GM21529 (cell line): ENCODE data around the gene BAAT.
"Not testable (repeated sequence)": the region's sequence is repeated elsewhere in the genome, so short reads cannot be mapped to it uniquely, and the experiment has no call there.

Experiments
- ATAC-seq: cut with Tn5 transposase; IDR thresholded peaks from one replicate; pipeline ENCODE4 v1.9.1; 2021; ENCODE audit not compliant: unreplicated experiment

The BAAT gene

GRCh38 chr9:101384873-101385536, at the start of gene BAAT:
Gene BAAT, minus strand, starts transcription at chr9:101385006. Its CDS starts 13,602 bp downstream, at chr9:101371404.
- not testable (repeated sequence) for ATAC-seq

DNA sequence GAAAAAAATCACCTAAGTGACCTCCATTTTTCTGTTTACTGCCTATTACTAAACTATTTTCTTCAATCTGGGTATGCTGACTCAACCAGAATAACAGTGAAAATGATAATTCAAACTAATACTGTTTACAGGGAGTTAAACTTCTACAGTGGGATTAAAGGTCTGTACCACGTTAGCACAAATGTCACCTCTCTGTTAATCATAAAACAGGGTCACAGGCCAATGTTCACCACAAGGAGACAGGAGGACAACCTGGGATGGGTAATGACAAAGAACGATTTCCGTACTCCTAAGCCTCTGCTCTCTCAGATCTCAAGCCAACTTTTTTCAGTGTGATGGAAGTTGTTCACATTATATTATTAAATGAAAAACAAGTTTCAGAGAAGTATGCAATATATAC, 48.4 kb upstream of the BAAT start:
- ATAC-seq: no peak

- no peak for ATAC-seq
These were observed 47.9 kb upstream of the BAAT start for GRCh38 chr9:101432740-101433139.

- no peak for ATAC-seq
These were observed 47.4 kb upstream of the BAAT start for GRCh38 chr9:101432171-101432570.

DNA sequence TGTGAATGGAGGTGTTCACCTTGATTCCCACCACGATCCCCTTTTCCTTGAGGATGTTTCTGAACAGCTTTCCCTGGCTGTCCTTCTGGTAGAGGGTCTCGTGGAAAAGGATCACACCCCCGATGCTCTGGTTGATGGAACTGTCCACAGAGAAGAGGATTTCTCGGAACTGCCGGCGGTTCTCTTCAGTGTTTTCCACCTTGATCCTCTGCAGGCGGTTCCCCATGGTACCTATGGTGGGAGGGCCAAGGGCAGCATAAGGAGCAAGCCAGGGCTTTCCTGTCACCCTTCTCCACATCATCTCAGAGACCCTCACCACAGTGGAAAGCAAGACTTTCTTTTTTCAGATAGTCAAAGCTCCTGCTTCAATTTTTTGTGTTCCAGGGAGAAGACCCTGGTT, 44.9 kb upstream of the BAAT start:
- no peak for ATAC-seq

GRCh38 chr9:101428909-101429308, 44.1 kb upstream of the BAAT start:
- no peak for ATAC-seq

DNA sequence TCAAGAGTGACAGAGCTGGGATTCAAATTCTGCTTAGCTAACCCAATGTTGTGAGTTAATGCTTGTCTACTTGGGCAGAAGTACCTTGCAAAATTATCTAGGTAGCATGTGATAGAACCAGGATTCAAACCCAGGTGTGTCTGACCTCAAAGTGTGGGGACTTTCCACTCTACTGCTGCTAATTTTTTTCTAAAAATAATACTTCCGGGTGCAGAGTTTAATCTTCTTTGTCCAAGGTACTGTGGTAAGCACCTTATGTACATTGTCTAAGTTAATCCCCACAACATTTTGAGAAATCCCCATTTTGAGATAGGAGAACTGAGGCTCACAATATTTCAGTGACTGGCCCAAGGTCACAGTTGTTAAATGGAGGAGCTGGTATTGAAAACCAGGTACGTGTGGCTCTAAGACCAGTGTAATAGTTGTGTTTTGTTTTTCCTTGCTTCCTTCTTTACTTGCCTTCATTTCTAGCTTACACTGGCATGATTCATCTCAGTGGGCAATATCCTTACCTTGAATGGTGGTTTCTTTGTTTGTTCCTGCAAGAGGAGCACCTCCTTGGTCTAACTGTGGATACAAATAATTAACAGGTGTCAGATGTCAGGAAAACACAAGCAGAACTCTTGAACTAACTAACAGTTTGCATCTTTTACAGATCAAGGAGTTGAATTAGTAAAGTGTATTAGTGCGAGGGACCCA, 43.3 kb upstream of the BAAT start:
- ATAC-seq: peak; percentile 73

DNA sequence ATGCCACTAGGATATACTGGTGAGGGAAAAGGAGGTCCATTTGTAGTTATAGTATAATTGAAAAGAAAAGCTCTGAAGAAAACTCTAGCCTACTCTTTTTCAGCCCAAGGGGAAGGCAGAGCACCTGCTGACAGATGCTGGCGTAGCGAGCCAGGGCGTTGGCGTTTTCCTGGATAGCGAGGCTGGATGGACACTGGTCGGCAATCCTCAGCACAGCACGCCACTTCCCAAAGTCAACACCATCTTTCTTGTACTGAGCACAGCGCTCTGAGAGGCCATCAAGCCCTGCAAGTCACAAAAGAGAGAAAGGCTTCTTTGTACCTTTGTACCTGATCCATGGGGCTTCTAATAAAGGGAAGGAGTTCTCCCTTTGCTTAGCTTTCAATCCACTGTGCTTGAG, 42.6 kb upstream of the BAAT start:
- ATAC-seq: no peak

DNA sequence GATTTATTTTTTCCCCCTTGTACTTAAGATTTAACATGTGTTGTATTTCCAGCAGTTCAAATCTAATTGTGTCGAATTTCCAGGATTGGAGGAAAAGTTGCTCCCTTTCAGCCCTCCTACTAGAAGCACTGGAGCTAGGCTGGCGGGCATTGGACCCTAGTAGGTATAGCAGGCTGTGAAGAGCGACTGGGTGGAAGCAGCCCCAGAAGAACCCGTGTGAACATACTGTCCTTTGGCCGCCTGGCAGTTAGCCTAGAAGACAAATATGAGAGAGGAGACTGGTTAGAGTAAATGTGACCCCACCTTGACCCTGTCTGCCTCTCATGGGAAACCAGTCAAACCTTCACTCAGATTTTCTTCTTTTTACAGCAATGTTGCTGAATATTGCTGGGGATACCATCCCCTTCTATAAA, 36.9 kb upstream of the BAAT start:
- ATAC-seq: no peak

DNA sequence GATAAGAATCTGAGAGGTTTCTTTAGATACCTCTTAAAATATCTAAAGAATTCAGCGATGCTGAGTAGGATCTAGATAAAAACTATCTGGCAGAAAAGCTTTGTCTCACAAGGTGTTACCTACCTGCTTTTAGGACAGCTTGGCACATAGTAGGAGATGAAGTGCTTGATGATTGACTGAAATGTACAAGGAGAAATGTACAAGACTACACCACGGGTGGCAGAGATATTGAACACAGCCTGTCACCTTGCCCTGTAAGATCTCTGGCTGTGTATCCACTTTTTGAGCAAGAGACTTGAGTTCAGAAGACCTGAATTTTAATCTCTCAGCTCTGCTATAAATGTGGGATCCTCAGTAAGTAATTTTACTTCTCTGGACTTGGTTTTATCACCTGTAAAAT, 35.1 kb upstream of the BAAT start:
- ATAC-seq: no peak

GRCh38 chr9:101418518-101419430, 34.0 kb upstream of the BAAT start:
- no peak for ATAC-seq

- no peak for ATAC-seq
These were observed 33.2 kb upstream of the BAAT start for GRCh38 chr9:101417977-101418376.

GRCh38 chr9:101417389-101417788, 32.6 kb upstream of the BAAT start:
- no peak for ATAC-seq

- ATAC-seq: no peak
These were observed 30.8 kb upstream of the BAAT start for GRCh38 chr9:101415578-101415977.

DNA sequence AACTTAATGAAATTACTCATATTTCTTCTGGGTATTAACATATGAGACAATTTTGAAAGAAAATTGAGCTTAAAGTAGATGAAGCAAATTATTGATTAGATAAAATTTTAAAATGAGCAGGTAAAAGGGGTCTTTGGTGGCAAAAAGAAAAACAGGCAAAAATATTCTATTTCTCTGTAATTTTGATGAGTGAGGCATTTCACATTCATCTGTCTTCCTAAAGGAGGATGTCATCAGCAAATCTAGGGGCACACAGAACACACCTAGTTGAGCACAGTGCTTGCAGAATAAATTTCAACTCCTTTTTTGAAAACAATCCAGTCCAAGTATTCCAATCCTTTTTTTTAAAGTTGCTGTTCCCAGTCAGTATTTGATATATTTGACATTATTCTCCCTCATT, 30.0 kb upstream of the BAAT start:
- ATAC-seq: no peak

DNA sequence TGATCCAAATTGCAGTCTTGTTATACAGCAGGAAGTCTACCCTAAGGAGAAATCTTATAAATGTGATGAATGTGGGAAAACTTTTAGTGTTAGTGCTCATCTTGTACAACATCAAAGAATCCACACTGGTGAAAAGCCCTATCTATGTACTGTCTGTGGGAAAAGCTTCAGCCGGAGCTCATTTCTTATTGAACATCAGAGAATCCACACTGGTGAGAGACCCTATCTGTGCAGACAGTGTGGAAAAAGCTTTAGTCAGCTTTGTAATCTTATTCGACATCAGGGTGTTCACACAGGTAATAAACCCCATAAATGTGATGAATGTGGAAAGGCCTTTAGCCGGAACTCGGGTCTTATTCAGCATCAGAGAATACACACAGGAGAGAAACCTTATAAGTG, 24.3 kb upstream of the BAAT start:
- ATAC-seq: no peak

DNA sequence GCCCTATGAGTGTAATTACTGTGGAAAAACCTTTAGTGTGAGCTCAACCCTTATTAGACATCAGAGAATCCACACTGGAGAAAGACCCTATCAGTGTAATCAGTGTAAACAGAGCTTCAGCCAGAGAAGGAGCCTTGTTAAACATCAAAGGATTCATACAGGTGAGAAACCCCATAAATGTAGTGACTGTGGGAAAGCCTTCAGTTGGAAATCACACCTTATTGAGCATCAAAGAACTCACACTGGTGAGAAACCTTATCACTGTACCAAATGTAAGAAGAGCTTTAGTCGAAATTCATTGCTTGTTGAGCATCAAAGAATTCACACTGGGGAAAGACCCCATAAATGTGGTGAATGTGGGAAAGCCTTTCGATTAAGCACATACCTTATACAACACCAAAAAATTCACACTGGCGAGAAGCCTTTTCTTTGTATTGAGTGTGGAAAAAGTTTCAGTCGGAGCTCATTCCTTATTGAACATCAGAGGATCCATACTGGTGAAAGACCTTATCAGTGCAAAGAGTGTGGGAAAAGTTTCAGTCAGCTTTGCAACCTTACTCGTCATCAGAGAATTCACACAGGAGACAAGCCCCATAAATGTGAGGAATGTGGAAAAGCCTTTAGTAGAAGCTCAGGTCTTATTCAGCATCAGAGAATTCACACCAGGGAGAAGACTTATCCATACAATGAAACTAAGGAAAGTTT, 23.7 kb upstream of the BAAT start:
- ATAC-seq: no peak

DNA sequence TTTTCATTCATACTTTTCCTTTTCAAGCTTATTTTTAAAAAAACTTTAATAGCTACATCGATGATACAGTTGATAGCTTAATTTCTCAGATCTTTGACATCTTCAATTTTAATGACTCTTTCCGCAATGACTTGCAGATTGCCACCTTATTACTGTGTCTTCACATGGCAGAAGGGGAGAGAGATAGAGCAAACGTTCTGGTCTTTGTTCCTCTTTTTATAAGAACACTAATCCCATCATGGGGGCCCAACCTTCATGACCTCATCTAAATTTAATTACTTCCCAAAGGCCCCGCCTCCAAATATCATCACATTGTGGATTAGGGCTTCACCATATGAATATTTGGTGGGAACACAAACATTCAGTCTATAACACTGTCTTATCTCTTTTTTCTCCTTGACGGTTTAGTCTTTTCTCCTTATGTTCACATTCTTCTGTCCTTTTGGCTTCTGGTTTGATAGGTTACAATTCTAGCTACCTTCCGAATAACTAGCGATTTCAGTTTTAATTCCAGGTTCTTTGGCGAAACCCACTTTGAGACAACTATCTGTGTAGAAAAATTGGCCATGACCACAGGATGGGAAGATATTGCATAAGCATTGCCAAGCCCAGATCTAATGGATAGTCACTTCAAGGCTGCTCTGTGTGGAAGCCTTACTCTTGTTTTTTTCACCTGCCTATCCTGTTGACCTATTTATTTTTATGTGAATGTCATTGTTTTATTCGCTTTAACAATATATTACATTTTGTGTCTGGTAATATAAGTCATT, 18.9 kb upstream of the BAAT start:
- ATAC-seq: no peak

DNA sequence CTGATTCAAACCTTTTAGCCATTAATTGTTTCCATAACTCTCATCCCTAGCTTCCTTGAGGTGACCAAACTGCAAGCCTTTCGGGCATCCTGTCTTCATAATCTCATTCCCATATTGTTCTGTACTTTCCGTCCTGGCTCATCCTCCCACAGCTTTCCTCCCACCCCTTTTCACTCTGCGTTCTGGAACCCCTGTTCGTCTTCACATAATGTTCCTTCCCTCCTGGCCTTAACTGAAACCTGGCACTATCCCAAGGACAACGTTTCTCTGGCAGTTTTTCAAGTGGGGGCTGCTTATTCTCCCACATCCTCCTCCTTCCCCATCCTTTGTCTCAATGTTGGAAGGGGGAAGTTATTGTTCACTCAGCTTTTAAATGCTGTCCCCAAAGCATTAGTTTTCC, 15.3 kb upstream of the BAAT start:
- ATAC-seq: no peak

DNA sequence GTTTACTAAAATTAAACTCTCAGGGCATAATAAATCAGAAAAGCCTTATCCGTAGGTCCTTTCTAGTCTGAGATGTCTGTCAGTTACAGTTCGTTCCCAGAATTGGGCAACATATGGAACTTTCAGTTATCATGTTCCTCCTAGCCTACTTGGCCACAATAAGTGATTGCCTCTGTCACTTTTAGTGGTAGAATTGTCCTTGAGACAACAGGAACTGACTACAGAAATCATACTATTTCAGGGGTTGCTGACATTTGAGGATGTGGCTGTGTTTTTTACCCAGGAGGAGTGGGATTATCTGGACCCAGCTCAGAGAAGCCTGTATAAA, 14.8 kb upstream of the BAAT start:
- no peak for ATAC-seq
